ENCODE measurements around the gene HARBI1.
"Not testable (repeated sequence)": the region's sequence is repeated elsewhere in the genome, so short reads cannot be mapped to it uniquely, and the experiment has no call there.

HARBI1 gene

GRCh38 chr11:46594785-46595184, 22.2 kb downstream of the HARBI1 start:
- H3K4me3 ChIP-seq (ENCODE audit: low read length): no peak overlapping the region
- TF ChIP-seq ZNF274 (IDR thresholded peaks at IDR 0.05; ENCODE audit: low read depth, low read length): no peak

DNA sequence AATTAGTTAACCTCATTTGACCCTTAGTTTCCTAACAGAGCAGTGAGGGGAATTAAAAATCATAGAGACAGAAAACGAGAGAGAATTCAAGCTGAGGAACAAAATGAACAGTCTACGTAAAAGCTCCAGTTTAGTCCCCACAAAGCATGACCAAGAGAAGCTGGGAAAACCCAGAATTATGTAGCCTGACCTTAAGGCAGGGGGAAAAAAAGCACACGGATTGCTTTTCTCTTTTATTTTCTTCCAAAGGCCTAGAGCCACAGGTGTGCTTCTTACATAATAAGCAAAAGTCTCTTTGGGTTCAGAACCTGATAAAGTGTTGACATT, 22.7 kb downstream of the HARBI1 start:
- no peak for TF ChIP-seq ZNF274 (IDR thresholded peaks at IDR 0.05; ENCODE audit: low read depth, low read length)
- H3K4me3 ChIP-seq (ENCODE audit: low read length): peak overlapping the region; percentile 90

GRCh38 chr11:46593550-46594373, 23.3 kb downstream of the HARBI1 start, which contains the start of gene AMBRA1:
TSS of gene AMBRA1 (minus strand) at chr11:46594023. CDS start at chr11:46548380, 45,643 bp downstream.
- H3K4me3 ChIP-seq (ENCODE audit: low read length): peak within 1 kb of the TSS; percentile 90
- no peak for TF ChIP-seq ZNF274 (IDR thresholded peaks at IDR 0.05; ENCODE audit: low read depth, low read length)

DNA sequence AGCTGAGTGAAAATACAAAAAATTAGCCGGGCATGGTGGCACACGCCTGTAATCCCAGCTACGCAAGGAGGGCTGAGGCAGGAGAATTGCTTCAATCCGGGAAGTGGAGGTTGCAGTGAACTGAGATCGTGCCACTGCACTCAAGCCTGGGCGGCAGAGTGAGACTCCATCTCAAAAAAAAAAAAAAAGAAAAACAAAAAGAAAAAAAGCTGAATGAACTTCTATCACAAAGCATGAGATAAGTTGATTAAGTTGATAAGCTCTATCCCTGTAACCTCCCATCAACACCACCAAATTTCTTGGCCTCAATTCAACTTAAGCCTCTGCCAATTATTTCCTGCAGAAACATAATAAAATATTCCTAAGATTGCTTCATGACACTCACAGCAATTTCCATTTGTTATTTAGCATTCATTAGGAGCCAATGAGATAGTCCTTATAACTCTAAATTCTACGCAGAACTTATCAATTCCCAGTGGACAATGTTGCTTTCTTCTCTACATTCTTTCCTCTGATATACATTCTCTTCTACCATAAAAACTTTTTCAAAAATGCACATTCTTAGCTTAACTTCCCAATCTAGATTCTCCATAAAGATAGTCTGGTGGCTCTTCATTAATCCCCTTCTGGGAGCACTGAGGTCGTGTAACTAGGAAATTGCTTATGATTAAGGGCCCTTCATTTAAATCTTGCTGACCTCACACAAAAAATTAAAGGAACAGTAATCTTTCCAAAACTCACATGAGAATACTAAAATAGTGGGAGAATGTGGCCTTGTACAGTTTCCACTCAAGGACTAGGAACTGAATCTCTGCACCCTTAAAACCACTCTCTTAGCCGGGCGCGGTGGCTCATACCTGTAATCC, 26.1 kb downstream of the HARBI1 start:
- no peak overlapping the region for H3K4me3 ChIP-seq (ENCODE audit: low read length)

DNA sequence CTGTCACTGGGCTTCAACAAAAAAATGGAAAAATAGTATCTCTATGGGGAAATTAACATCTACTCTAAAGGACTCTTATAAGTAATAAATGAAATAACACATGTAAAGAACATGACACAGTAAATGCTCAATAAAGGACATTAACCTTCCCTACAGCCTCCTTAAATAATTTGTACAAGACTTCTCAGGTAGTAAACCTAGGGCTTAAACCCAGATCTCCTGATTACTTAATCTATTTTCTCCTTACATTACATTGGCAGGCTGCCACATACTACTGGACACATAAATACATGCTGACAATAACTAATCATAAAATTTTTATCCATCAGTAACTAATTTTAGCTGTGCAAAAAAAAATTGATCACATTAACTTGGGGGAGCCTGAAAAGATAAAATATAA, 28.1 kb downstream of the HARBI1 start:
- no peak for TF ChIP-seq ZNF274 (IDR thresholded peaks at IDR 0.05; ENCODE audit: low read depth, low read length)

More for the DNA sequence above, 26.1 kb downstream of the HARBI1 start:
- TF ChIP-seq ZNF274 (IDR thresholded peaks at IDR 0.05; ENCODE audit: low read depth, low read length): no peak

GRCh38 chr11:46588131-46588530, 28.9 kb downstream of the HARBI1 start:
- no peak for TF ChIP-seq ZNF274 (IDR thresholded peaks at IDR 0.05; ENCODE audit: low read depth, low read length)

More for the DNA sequence above, 28.1 kb downstream of the HARBI1 start:
- H3K4me3 ChIP-seq (ENCODE audit: low read length): no peak overlapping the region

DNA sequence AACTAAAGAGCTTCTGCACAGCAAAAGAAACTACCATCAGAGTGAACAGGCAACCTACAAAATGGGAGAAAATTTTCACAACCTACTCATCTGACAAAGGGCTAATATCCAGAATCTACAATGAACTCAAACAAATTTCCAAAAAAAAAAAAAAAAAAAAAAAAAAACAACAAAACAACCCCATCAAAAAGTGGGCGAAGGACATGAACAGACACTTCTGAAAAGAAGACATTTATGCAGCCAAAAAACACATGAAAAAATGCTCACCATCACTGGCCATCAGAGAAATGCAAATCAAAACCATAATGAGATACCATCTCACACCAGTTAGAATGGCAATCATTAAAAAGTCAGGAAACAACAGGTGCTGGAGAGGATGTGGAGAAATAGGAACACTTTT, 33.5 kb downstream of the HARBI1 start:
- H3K4me3 ChIP-seq (ENCODE audit: low read length): not testable (repeated sequence)

More at GRCh38 chr11:46588131-46588530, 28.9 kb downstream of the HARBI1 start:
- no peak overlapping the region for H3K4me3 ChIP-seq (ENCODE audit: low read length)

DNA sequence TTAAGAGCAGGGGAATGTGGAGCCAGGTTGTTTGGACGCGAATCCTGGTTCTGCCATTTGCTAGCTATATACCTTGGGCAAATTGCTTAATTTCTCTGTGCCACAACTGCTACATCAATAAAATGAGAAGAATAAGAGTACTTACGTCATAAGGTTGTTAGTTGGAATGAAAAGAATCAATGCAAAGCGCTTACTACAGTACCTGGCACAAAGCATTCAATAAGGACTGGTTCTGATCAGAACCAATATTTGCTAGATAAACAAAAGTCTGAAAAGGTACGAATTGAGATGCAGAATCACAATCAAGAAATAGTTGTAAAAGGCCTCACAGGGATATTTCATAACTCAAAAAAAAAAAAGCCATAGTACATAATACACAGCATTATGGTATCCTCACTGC, 34.4 kb downstream of the HARBI1 start:
- H3K4me3 ChIP-seq (ENCODE audit: low read length): no peak overlapping the region
- TF ChIP-seq ZNF274 (IDR thresholded peaks at IDR 0.05; ENCODE audit: low read depth, low read length): no peak

DNA sequence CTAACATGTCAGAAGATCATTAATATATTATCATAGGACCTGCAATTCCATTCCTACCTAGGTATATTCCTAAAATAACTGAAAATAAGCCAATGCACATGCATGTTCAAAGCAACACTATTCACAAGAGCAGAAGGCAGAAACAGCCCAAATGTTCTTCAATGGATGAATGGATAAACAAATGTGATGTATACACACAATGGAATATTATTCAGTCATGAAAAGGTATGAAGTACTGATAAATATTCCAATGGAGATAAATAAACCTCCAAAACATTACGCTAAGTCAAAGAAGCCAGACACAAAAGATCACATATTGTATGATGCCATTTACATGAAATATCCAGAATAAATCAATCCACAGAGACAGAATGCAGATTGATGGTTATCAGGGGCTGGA, 40.0 kb downstream of the HARBI1 start:
- TF ChIP-seq ZNF274 (IDR thresholded peaks at IDR 0.05; ENCODE audit: low read depth, low read length): no peak
- H3K4me3 ChIP-seq (ENCODE audit: low read length): no peak overlapping the region

GRCh38 chr11:46574656-46575055, 42.4 kb downstream of the HARBI1 start:
- no peak overlapping the region for H3K4me3 ChIP-seq (ENCODE audit: low read length)
- no peak for TF ChIP-seq ZNF274 (IDR thresholded peaks at IDR 0.05; ENCODE audit: low read depth, low read length)

- TF ChIP-seq ZNF274 (IDR thresholded peaks at IDR 0.05; ENCODE audit: low read depth, low read length): no peak
- H3K4me3 ChIP-seq (ENCODE audit: low read length): no peak overlapping the region
Observed at GRCh38 chr11:46570790-46571398, 46.1 kb downstream of the HARBI1 start.

DNA sequence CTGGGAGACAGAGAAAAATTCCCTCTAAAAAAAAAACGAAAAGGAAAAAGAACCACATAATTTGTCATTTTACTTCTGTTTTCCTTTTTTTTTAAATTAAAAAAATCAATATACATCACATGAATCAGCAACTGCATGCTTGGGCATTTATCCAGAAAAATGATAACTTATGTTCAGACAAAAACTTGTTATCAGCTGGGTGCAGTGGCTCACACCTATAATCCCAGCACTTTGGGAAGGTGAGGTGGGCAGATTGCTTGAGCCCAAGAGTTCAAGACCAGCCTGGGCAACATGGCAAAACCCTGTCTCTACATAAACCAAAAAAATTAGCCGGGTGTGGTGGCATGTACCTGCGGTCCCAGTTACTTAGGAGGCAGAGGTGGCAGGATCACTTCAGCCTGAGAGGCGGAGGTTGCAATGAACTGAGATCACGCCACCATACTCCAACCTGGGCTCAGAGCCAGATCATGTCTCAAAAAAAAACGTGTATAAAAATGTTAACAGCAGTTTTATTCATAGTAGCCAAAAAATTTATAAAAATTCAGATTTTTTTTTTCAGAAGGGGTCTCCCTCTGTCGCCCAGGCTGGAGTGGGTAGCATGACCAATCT, 51.7 kb downstream of the HARBI1 start:
- TF ChIP-seq ZNF274 (IDR thresholded peaks at IDR 0.05; ENCODE audit: low read depth, low read length): no peak
- no peak overlapping the region for H3K4me3 ChIP-seq (ENCODE audit: low read length)

- TF ChIP-seq ZNF274 (IDR thresholded peaks at IDR 0.05; ENCODE audit: low read depth, low read length): no peak
- no peak overlapping the region for H3K4me3 ChIP-seq (ENCODE audit: low read length)
Observed at GRCh38 chr11:46564459-46564858, 52.6 kb downstream of the HARBI1 start.

DNA sequence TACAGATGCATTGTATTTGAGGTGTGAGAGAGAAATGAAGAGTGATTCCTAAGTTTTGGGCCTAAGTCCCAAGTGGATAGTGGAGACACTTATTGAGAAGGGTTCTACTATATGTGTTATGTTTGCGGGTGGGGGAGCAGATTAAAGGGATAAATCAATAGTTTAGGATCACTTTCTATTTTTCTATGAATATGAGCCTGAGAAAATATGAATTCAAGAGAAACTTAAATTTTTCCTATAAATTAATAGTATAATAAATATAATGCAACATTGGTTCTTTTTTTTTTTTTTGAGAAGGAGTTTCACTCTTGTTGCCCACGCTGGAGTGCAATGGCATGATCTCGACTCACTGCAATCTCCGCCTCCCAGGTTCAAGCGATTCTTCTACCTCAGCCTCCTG, 54.5 kb downstream of the HARBI1 start:
- no peak for TF ChIP-seq ZNF274 (IDR thresholded peaks at IDR 0.05; ENCODE audit: low read depth, low read length)
- H3K4me3 ChIP-seq (ENCODE audit: low read length): no peak overlapping the region
